HCT116 (cell line): ENCODE data around the gene ACHE. TPM values are rescaled to one million over a fixed set of nuclear protein-coding genes. Genes with fewer than 3 reads are reported as not detected.
A peak's percentile ranks its signal among the peaks of the same experiment; 100 is the strongest.

Experiments
- ATAC-seq: fragments of 200-7000 bp; cut with Tn5 transposase; 2 replicates; pipeline ENCODE4 v1.9.1; 2020; ENCODE audit warnings: mild to moderate bottlenecking, moderate library complexity
- BruUV-seq: library from RNA; stranded (reverse); fragments of 400-500 nt; replicated peaks from 2 replicates; lab custom pipeline; 2021; lab: Mats Ljungman, UMichigan
- CTCF ChIA-PET: fragments of 300-600 bp; sonication (Branson Sonifier 250); formaldehyde crosslinking; loops from one replicate; lab custom pipeline; 2021; ENCODE audit warnings: antibody characterized with exemption; lab: Charles Lee
- POLR2A ChIA-PET: fragments of 300-600, 350-600 bp; sonication (Branson Sonifier 250); formaldehyde crosslinking; loops from one replicate; lab custom pipeline; 2021; ENCODE audit warnings: antibody characterized with exemption; lab: Charles Lee
- RAD21 ChIA-PET, 2 experiments: fragments of 300-600 bp; sonication (Branson Sonifier 250); formaldehyde crosslinking; loops; one replicate each; lab custom pipeline; 2023; ENCODE audit warnings: low total read pairs in 2 of 2; ENCODE audit not compliant: uncharacterized antibody in 2 of 2, unreplicated experiment in 2 of 2, low non-redundant PET in 1 of 2; lab: Charles Lee
- DNase-seq: peaks from one replicate; pipeline ENCODE4 v3.0.0-alpha.2; 2010; ENCODE audit warnings: low read depth, low spot score
- H2AFZ ChIP-seq: fragments of 200-600 bp; shearing (Covaris generic), sonication (generic); 2 replicates; pipeline ENCODE4 v1.6.1; 2017; ENCODE audit warnings: low read depth, mixed run types, mixed read lengths, antibody characterized with exemption, low read length; ENCODE audit not compliant: poor library complexity, severe bottlenecking
- H3K27ac ChIP-seq: 2 replicates; pipeline ENCODE4 v1.5.1; 2012; ENCODE audit warnings: low read depth, low read length
- H3K27me3 ChIP-seq: fragments of 200-600 bp; sonication (generic); 2 replicates; pipeline ENCODE4 v1.6.1; 2016; ENCODE audit warnings: mixed run types, low read length, mixed read lengths; ENCODE audit not compliant: insufficient read depth
- H3K36me3 ChIP-seq, 2 experiments: fragments of 200-500 bp in 1 of 2; fragments of 200-600 bp in 1 of 2; sonication (Bioruptor generic) in 1 of 2; sonication (generic) in 1 of 2; 2 replicates each; pipeline versions ENCODE4 v1.5.1 to v1.6.1; 2014 to 2016; ENCODE audit warnings: low read length in 2 of 2, inconsistent platforms in 1 of 2, mixed read lengths in 1 of 2, mixed run types in 1 of 2; ENCODE audit not compliant: insufficient read depth in 2 of 2, control insufficient read depth in 1 of 2
- H3K4me1 ChIP-seq, 2 experiments: fragments of 200-600 bp in 1 of 2; sonication (generic) in 1 of 2; 2 replicates each; pipeline versions ENCODE4 v1.5.1 to v1.6.1; 2012 to 2017; ENCODE audit warnings: low read length in 2 of 2, inconsistent platforms in 1 of 2, mild to moderate bottlenecking in 1 of 2, mixed read lengths in 1 of 2, mixed run types in 1 of 2, moderate library complexity in 1 of 2; ENCODE audit not compliant: insufficient read depth in 2 of 2, control insufficient read depth in 1 of 2
- H3K4me2 ChIP-seq: fragments of 200-600 bp; sonication (generic); 2 replicates; pipeline ENCODE4 v1.6.1; 2017; ENCODE audit warnings: mixed run types, low read length, mixed read lengths
- H3K4me3 ChIP-seq, 2 experiments: fragments of 200-600 bp in 1 of 2; sonication (generic) in 1 of 2; replicated peaks in 1 of 2; 2 replicates each; pipeline ENCODE4 v1.5.1; 2011 to 2016; ENCODE audit warnings: low read length in 2 of 2, control low read depth in 1 of 2, low read depth in 1 of 2, mild to moderate bottlenecking in 1 of 2, mixed read lengths in 1 of 2, mixed run types in 1 of 2
- H3K79me2 ChIP-seq: fragments of 200-600 bp; sonication (generic); 2 replicates; pipeline ENCODE4 v1.6.1; 2017; ENCODE audit warnings: mild to moderate bottlenecking, mixed run types, low read length, moderate library complexity, mixed read lengths; ENCODE audit not compliant: insufficient read depth
- H3K9ac ChIP-seq: fragments of 200-600 bp; sonication (generic); 2 replicates; pipeline ENCODE4 v1.6.1; 2016; ENCODE audit warnings: low read length, mixed read lengths
- H3K9me2 ChIP-seq: fragments of 200-600 bp; sonication (generic), shearing (Covaris generic); 2 replicates; pipeline ENCODE4 v1.6.1; 2017; ENCODE audit warnings: mixed run types, mild to moderate bottlenecking, moderate library complexity; ENCODE audit not compliant: insufficient read depth
- H3K9me3 ChIP-seq, 2 experiments: fragments of 200-500 bp in 1 of 2; fragments of 200-600 bp in 1 of 2; sonication (Bioruptor generic) in 1 of 2; sonication (generic) in 1 of 2; 2 replicates each; pipeline ENCODE4 v1.6.1; 2014 to 2017; ENCODE audit warnings: low read length in 2 of 2, mixed read lengths in 2 of 2, inconsistent platforms in 1 of 2, low read depth in 1 of 2, mild to moderate bottlenecking in 1 of 2, mixed run types in 1 of 2, moderate library complexity in 1 of 2; ENCODE audit not compliant: control insufficient read depth in 1 of 2, insufficient read depth in 1 of 2
- H4K20me1 ChIP-seq: fragments of 200-600 bp; sonication (generic), shearing (Covaris generic); 2 replicates; pipeline ENCODE4 v1.6.1; 2017; ENCODE audit warnings: mixed run types, mild to moderate bottlenecking, moderate library complexity; ENCODE audit not compliant: insufficient read depth
- ATF3 ChIP-seq: IDR thresholded peaks from 2 replicates; pipeline ENCODE4 v1.6.1; 2012
- CBX3 ChIP-seq: IDR thresholded peaks from 2 replicates; pipeline ENCODE4 v1.6.1; 2012; ENCODE audit warnings: low read depth
- CEBPB ChIP-seq: IDR thresholded peaks from 2 replicates; pipeline ENCODE4 v1.6.1; 2012; ENCODE audit warnings: low read depth
- CTCF ChIP-seq, 3 experiments: fragments of 200-600 bp in 1 of 3; sonication (generic) in 1 of 3; IDR thresholded peaks in 2 of 3; conservative IDR thresholded peaks in 1 of 3; 2 replicates each; pipeline ENCODE4 v1.5.1; 2012 to 2017; ENCODE audit warnings: low read depth in 2 of 3, low read length in 2 of 3, antibody characterized with exemption in 1 of 3, borderline replicate concordance in 1 of 3, control low read depth in 1 of 3, mild to moderate bottlenecking in 1 of 3, mixed read lengths in 1 of 3, mixed run types in 1 of 3, moderate library complexity in 1 of 3; ENCODE audit not compliant: insufficient read depth in 1 of 3
- ELF1 ChIP-seq: IDR thresholded peaks from 2 replicates; pipeline ENCODE4 v1.6.1; 2012; ENCODE audit warnings: low read depth, borderline replicate concordance
- EZH2 ChIP-seq: fragments of 200-600 bp; sonication (generic); IDR thresholded peaks from 2 replicates; pipeline ENCODE4 v1.6.1; 2017; ENCODE audit warnings: antibody characterized with exemption, mixed run types
- EZH2phosphoT487 ChIP-seq: fragments of 200-600 bp; IDR thresholded peaks from 2 replicates; pipeline ENCODE4 v1.6.1; 2018; ENCODE audit warnings: antibody characterized with exemption, borderline replicate concordance
- JUND ChIP-seq: IDR thresholded peaks from 2 replicates; pipeline ENCODE4 v1.6.1; 2012
- MAX ChIP-seq: IDR thresholded peaks from 2 replicates; pipeline ENCODE4 v1.6.1; 2012
- POLR2A ChIP-seq: IDR thresholded peaks from 2 replicates; pipeline ENCODE4 v1.7.0; 2011; ENCODE audit warnings: borderline replicate concordance; ENCODE audit not compliant: insufficient read depth, insufficient read length; ENCODE audit errors: extremely low read depth
- RAD21 ChIP-seq: IDR thresholded peaks from 2 replicates; pipeline ENCODE4 v1.6.1; 2012; ENCODE audit warnings: low read depth, mild to moderate bottlenecking
- REST ChIP-seq: IDR thresholded peaks from 2 replicates; pipeline ENCODE4 v1.6.1; 2012; ENCODE audit warnings: low read depth
- SIN3A ChIP-seq: IDR thresholded peaks from 2 replicates; pipeline ENCODE4 v1.6.1; 2012; ENCODE audit warnings: low read depth
- SP1 ChIP-seq: IDR thresholded peaks from 2 replicates; pipeline ENCODE4 v1.6.1; 2012; ENCODE audit warnings: low read depth
- TCF7L2 ChIP-seq: IDR thresholded peaks from 2 replicates; pipeline ENCODE4 v1.7.0; 2011; ENCODE audit warnings: borderline replicate concordance, inconsistent platforms; ENCODE audit not compliant: insufficient read depth, insufficient read length; ENCODE audit errors: extremely low read depth
- ZBTB33 ChIP-seq: IDR thresholded peaks from 2 replicates; pipeline ENCODE4 v1.6.1; 2011; ENCODE audit warnings: mild to moderate bottlenecking, low read length, moderate library complexity; ENCODE audit not compliant: insufficient replicate concordance; ENCODE audit errors: extremely low read depth
- ZFX ChIP-seq: fragments of 450-650 bp; IDR thresholded peaks from 2 replicates; pipeline ENCODE4 v1.6.1; 2017
- ZNF274 ChIP-seq: fragments of 200-500 bp; sonication (Bioruptor generic); IDR thresholded peaks from 2 replicates; pipeline ENCODE4 v1.6.1; 2014; ENCODE audit warnings: mild to moderate bottlenecking, low read depth, low read length, inconsistent platforms
- intact Hi-C: fragments of 100-400 bp; cut with micrococcal nuclease; formaldehyde crosslinking; loops from 2 replicates; pipeline ENCODE4 v1.10.0; 2022
- total RNA-seq: library from RNA; stranded (reverse); gene quantifications from one replicate; pipeline ENCODE4 v1.2.1, GENCODE V29; 2021; ENCODE audit not compliant: unreplicated experiment

Gene ACHE
- total RNA-seq, 1 experiment from 2014 or later, result 1.8 TPM

- DNase-seq (no peak), ATAC-seq (no peak)
- Histone ChIP-seq H3K9me2 (no peaks in the 10 kb centered on the region), H3K27ac (peak overlapping the region; percentile 78), H3K27me3 (no peaks in the 10 kb centered on the region), H3K4me1 (peaks cover 8 to 45% of the 10 kb centered on the region in 2 experiments), H3K9ac (peak overlapping the region; percentile 97), H3K9me3 (no peaks in the 10 kb centered on the region), H2AFZ (no peak overlapping the region), H3K4me2 (peak overlapping the region; percentile 98), H4K20me1 (no peaks in the 10 kb centered on the region), H3K36me3 (peaks cover 32 to 55% of the 10 kb centered on the region in 2 experiments; a peak in 3 of 4 replicates), H3K79me2 (peaks cover 51% of the 10 kb centered on the region), H3K4me3 (peak overlapping the region; percentile 68 to 83)
- POLR2A ChIA-PET, result interaction anchor here (2.7 kb wide), 1 partner anchor 13 kb away, joined by 31 read pairs; the partner anchor contains the start of gene SRRT
- RAD21 ChIA-PET, result no interaction called here
- TF ChIP-seq RAD21 (no peak), SIN3A (no peak), ZBTB33 (no peak), REST (no peak), CTCF (IDR thresholded peaks at IDR 0.05 in 2 of 3, conservative IDR thresholded peaks at IDR 0.05 in 1 of 3; ENCODE audit: borderline replicate concordance in 1 of 3, insufficient read depth in 1 of 3, low read depth in 2 of 3, low read length in 2 of 3) (no peak), EZH2phosphoT487 (no peak), ZFX (no peak), JUND (no peak), ZNF274 (no peak), TCF7L2 (no peak), ELF1 (no peak), MAX (no peak), CEBPB (no peak), EZH2 (no peak), POLR2A (no peak), ATF3 (no peak), CBX3 (no peak), SP1 (no peak)
- CTCF ChIA-PET, result no interaction called here
- BruUV-seq, result TSS peak; percentile 67
- intact Hi-C loops, result no loop called here
These were observed 7.2 kb downstream of the ACHE start for GRCh38 chr7:100888291-100888987.
